ENCODE results near the gene LEMD3.

DNA sequence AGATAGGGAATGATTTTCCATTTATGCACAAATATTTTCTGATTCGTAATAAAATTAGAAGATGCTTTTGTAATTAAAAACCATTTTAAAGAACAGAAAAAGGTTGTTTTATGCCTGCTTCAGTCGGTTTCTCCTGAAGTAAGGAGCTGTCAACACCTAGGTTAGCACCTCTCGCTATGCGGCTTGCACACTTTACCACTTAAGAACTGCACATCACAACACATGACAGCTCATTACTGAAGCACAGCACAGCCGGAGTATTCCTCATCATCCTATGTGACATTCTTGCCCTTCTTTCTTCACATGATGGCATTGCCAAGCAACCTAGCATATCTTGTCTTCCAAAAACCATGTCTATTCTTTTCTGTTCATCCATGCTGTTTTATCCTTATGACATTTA lies 42.9 kb upstream of the LEMD3 start:
- TF ChIP-seq POLR2A (IDR thresholded peaks at IDR 0.05), result no peak
- TF ChIP-seq, protein P1, sequence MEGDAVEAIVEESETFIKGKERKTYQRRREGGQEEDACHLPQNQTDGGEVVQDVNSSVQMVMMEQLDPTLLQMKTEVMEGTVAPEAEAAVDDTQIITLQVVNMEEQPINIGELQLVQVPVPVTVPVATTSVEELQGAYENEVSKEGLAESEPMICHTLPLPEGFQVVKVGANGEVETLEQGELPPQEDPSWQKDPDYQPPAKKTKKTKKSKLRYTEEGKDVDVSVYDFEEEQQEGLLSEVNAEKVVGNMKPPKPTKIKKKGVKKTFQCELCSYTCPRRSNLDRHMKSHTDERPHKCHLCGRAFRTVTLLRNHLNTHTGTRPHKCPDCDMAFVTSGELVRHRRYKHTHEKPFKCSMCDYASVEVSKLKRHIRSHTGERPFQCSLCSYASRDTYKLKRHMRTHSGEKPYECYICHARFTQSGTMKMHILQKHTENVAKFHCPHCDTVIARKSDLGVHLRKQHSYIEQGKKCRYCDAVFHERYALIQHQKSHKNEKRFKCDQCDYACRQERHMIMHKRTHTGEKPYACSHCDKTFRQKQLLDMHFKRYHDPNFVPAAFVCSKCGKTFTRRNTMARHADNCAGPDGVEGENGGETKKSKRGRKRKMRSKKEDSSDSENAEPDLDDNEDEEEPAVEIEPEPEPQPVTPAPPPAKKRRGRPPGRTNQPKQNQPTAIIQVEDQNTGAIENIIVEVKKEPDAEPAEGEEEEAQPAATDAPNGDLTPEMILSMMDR (IDR thresholded peaks at IDR 0.05), result no peak

All from esophagus squamous epithelium (tissue), 4 donors.